SH-SY5Y (cell line): ENCODE results near the gene RDX.

Experiments
- GATA2 ChIP-seq: IDR thresholded peaks from 2 replicates; pipeline ENCODE4 v1.6.1; 2011; ENCODE audit warnings: mild to moderate bottlenecking, low read depth, low read length
- GATA3 ChIP-seq: IDR thresholded peaks from 2 replicates; pipeline ENCODE4 v1.6.1; 2011; ENCODE audit warnings: low read depth, mild to moderate bottlenecking, low read length, moderate library complexity

GRCh38 chr11:110219006-110219785 is 77.2 kb downstream of the RDX start:
- no peak for TF ChIP-seq GATA2
- TF ChIP-seq GATA3, result no peak
